GM12891 (cell line): ENCODE results near the gene GABBR1.
A peak's percentile ranks its signal among the peaks of the same experiment; 100 is the strongest.

Experiments used
- DNase-seq: peaks from one replicate; pipeline ENCODE4 v3.0.0; 2011; ENCODE audit warnings: low spot score; ENCODE audit not compliant: insufficient read length
- FAIRE-seq: peaks from 2 replicates; lab custom pipeline; 2011; peaks lifted over from hg19 to GRCh38; lab: Jason Lieb, UNC
- PAX5 ChIP-seq: IDR thresholded peaks from 2 replicates; pipeline ENCODE4 v1.6.1; 2011; ENCODE audit warnings: low read length, moderate library complexity, mild to moderate bottlenecking; ENCODE audit not compliant: insufficient read depth, severe bottlenecking
- POLR2A ChIP-seq: IDR thresholded peaks from 2 replicates; pipeline ENCODE4 v1.6.1; 2011; ENCODE audit warnings: low read depth, low read length, control low read depth
- POLR2AphosphoS5 ChIP-seq: IDR thresholded peaks from 2 replicates; pipeline ENCODE4 v1.6.1; 2011; ENCODE audit warnings: low read depth, low read length, control low read depth
- POU2F2 ChIP-seq: IDR thresholded peaks from 2 replicates; pipeline ENCODE4 v1.6.1; 2011; ENCODE audit warnings: low read depth, mild to moderate bottlenecking, control low read depth, low read length, moderate library complexity
- SPI1 ChIP-seq: IDR thresholded peaks from 2 replicates; pipeline ENCODE4 v1.6.1; 2011; ENCODE audit warnings: low read depth, low read length, control low read depth
- TAF1 ChIP-seq: IDR thresholded peaks from 2 replicates; pipeline ENCODE4 v1.6.1; 2011; ENCODE audit warnings: low read depth, low read length, control low read depth

The GABBR1 gene

DNA sequence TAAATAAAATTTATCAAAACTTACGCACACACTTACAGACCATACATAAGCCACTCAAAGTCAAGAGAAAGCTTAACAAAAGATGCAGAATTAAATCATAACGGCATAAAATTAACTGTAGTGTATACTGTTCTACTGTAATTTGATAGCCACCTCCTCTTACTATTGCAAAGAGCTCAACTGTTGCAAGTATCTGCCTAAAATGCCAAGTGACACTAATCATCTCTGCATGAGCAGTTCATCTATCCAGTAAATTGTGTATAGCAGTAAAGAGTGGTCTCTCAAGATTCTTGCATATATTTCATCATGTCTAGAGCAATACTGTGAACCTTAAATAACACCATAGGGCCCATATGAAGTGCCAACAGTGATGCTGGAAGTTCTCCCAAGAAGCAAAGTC, 35.8 kb downstream of the GABBR1 start:
- DNase-seq (no peak), FAIRE-seq (no peak)
- TF ChIP-seq POU2F2 = no peak
- TF ChIP-seq TAF1 = no peak
- TF ChIP-seq PAX5 = no peak
- no peak for TF ChIP-seq POLR2A
- TF ChIP-seq SPI1 = no peak
- TF ChIP-seq POLR2AphosphoS5 = no peak

DNA sequence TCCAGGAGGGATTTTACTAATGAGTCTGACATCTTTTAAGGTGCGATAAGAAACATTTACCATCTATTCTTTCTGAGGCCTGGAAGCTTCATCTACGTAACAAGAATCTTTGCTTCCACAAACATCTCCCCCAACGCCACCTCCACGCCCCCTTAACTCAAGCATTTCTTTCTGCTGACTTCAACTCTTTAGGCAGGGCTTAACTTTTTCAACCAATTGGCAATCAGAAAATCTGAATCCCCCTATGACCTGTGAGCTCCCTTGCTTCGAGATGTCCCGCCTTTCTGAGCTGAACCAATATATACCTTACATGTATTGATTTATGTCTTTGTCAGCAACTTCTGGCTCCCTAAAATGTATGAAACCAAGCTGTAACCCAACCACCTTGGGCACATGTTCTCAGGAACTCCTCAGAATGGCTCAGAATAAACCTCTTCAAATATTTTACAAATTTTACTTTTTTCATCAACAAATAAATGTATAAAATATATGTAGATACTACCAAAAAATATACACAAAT, 36.5 kb downstream of the GABBR1 start:
- no peak for DNase-seq
- FAIRE-seq = no peak
- TF ChIP-seq PAX5 (no peak), SPI1 (no peak)

GRCh38 chr6:29593199-29593855, 39.7 kb downstream of the GABBR1 start:
- no peak for TF ChIP-seq POU2F2
- TF ChIP-seq POLR2AphosphoS5 = no peak
- no peak for TF ChIP-seq POLR2A
- no peak for TF ChIP-seq SPI1
- no peak for TF ChIP-seq PAX5
- no peak for TF ChIP-seq TAF1
- DNase-seq (no peak), FAIRE-seq (no peak)

- FAIRE-seq (no peak), DNase-seq (no peak)
Measured at GRCh38 chr6:29591677-29592076, 41.3 kb downstream of the GABBR1 start.

GRCh38 chr6:29590218-29590808, 42.7 kb downstream of the GABBR1 start:
- FAIRE-seq = no peak
- TF ChIP-seq SPI1 (peak; percentile 87), POLR2AphosphoS5 (no peak)
- no peak for DNase-seq

More at GRCh38 chr6:29591677-29592076, 41.3 kb downstream of the GABBR1 start:
- no peak for TF ChIP-seq SPI1
- no peak for TF ChIP-seq POLR2A
- TF ChIP-seq PAX5 = no peak
- TF ChIP-seq TAF1 = no peak
- no peak for TF ChIP-seq POLR2AphosphoS5
- TF ChIP-seq POU2F2 = no peak

- DNase-seq = no peak
- FAIRE-seq = peak; percentile 85
- no peak for TF ChIP-seq PAX5
- no peak for TF ChIP-seq POU2F2
Measured at GRCh38 chr6:29589423-29590048, 43.4 kb downstream of the GABBR1 start.

GRCh38 chr6:29584821-29585220, 48.2 kb downstream of the GABBR1 start, which contains the start of gene OR2H2:
Gene OR2H2, plus strand, starts transcription at chr6:29585121. Its CDS starts 2,824 bp downstream, at chr6:29587945.
- TF ChIP-seq POLR2A = no peak
- no peak for TF ChIP-seq SPI1
- TF ChIP-seq PAX5 = no peak
- TF ChIP-seq TAF1 = no peak
- TF ChIP-seq POU2F2 = no peak
- TF ChIP-seq POLR2AphosphoS5 = no peak
- FAIRE-seq = no peak
- DNase-seq = no peak

- no peak for TF ChIP-seq TAF1
- no peak for TF ChIP-seq POU2F2
- TF ChIP-seq SPI1 = no peak
- TF ChIP-seq POLR2A = no peak
- TF ChIP-seq PAX5 = no peak
- no peak for TF ChIP-seq POLR2AphosphoS5
- FAIRE-seq (no peak), DNase-seq (no peak)
Measured at GRCh38 chr6:29577544-29577943, 55.4 kb downstream of the GABBR1 start.

DNA sequence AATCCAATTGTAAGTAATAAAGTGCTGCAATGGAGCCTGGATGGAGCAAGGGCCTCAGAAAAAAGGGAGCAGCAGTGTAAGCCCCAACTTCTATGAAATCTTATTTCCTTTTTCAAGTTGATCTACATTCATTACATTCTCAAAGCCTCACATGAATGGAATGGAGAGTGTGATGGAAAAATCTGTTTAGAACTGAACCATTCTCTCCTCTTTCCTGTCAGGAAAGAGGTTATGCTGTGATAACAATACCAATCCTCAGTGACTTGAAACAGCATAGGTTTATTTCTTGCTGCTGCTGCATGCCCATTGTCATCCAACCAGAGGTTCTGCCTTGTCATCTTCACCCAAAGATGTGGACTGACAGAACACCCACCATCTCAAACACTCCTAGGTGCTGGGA, 56.9 kb downstream of the GABBR1 start:
- FAIRE-seq = no peak
- TF ChIP-seq POLR2AphosphoS5 (no peak), POU2F2 (no peak), PAX5 (no peak), POLR2A (no peak), SPI1 (no peak), TAF1 (no peak)
- DNase-seq = no peak

GRCh38 chr6:29567991-29568390, 65.0 kb downstream of the GABBR1 start:
- no peak for FAIRE-seq
- no peak for DNase-seq
- no peak for TF ChIP-seq PAX5
- TF ChIP-seq POLR2AphosphoS5 = no peak
